ENCODE results near the gene DOLPP1.

DNA sequence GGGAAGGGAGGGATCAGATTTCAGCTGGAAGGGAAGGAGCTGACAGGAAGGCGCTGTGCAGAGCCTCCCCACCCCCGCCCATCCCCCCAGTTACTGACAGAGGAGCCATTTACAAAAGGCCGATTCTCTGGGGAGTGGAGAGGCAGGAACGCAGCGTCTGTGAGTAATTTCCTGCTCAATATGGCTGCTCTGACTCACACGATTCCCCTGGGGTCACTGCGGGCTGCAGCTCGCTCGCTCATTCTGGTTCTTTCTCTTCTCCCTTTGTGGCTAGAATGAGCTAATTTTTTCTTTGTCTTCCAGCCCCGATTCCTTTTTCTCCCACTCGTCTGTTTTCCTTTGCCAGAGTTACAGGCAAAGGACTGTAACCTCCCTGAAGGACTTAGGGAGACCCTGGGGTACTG, 59.1 kb downstream of the DOLPP1 start:
- TF ChIP-seq POLR2A (IDR thresholded peaks at IDR 0.05), result peak; percentile 72
- TF ChIP-seq, protein P1, sequence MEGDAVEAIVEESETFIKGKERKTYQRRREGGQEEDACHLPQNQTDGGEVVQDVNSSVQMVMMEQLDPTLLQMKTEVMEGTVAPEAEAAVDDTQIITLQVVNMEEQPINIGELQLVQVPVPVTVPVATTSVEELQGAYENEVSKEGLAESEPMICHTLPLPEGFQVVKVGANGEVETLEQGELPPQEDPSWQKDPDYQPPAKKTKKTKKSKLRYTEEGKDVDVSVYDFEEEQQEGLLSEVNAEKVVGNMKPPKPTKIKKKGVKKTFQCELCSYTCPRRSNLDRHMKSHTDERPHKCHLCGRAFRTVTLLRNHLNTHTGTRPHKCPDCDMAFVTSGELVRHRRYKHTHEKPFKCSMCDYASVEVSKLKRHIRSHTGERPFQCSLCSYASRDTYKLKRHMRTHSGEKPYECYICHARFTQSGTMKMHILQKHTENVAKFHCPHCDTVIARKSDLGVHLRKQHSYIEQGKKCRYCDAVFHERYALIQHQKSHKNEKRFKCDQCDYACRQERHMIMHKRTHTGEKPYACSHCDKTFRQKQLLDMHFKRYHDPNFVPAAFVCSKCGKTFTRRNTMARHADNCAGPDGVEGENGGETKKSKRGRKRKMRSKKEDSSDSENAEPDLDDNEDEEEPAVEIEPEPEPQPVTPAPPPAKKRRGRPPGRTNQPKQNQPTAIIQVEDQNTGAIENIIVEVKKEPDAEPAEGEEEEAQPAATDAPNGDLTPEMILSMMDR (IDR thresholded peaks at IDR 0.05), result no peak
- TF ChIP-seq EP300 (IDR thresholded peaks at IDR 0.05; ENCODE audit: low read depth), result peak; percentile 77
- peak; percentile 83 to 87 (median 86) for TF ChIP-seq POLR2AphosphoS5 (IDR thresholded peaks at IDR 0.05)

All from transverse colon (tissue), 4 donors.